NCI-H524 treated with DMSO at 0.1 percent for 48 hours (cell line): ENCODE measurements around the gene RALGPS1.

Experiments used
- DNase-seq: peaks from one replicate; lab custom pipeline; 2025; lab: John Stamatoyannopoulos, UW

RALGPS1 gene

DNA sequence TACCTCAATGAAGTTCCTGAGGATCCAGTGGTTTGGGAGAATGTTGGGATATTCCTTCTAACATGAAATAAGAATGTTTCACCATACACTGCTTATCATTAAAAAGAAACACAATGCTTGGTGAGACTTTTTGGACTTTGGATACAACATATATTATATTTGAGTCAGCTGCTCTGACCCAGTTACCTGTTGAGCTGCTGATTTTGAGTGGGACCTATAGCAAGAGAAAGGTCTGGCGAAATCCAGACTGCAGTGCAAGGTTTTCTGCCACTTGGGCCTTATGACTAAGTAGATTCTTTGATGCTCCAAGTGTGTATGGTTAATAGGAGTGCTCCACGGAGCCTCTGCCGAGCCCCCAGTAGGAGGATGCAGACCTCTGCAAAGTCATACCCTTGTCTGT is 10.0 kb upstream of the RALGPS1 start:
- no peak for DNase-seq

DNA sequence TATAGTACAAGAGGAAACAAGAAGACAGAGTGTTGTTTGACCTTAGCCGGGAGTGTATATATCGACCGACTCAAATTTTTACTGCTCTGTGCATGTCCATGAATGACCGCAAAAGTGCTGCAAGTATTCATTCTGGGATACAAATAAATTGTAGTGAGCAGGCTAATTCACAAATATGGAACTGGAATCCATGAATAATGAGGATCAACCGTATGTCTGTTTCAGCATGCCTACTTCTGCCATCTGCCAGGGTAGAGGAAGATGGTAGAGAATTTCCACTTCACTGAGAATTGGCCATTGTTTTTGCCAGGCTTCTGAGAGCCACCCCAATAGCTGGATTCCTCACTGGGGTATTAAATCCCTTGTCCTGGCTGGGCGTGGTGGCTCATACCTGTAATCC is 8.5 kb upstream of the RALGPS1 start:
- peak; percentile 70 for DNase-seq

DNA sequence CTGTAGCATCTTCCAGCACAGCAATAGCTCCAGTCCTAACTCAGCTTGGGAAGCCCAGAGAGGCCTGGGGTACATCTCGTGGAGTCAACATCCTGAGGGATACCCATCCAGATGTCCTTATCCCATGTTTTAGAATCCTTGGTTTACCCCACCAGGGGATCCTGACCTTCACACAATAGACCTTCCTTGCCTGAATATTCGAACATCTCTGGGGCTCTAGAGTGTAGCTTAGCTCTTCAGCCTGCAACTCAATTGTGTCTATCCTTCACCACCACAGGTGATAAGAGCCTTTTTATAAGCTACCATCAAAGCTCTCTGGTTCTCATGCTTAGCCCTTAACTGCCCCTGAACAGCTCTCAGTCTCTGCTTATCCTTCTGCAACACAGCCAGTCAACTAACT is 7.5 kb upstream of the RALGPS1 start:
- DNase-seq: no peak

DNA sequence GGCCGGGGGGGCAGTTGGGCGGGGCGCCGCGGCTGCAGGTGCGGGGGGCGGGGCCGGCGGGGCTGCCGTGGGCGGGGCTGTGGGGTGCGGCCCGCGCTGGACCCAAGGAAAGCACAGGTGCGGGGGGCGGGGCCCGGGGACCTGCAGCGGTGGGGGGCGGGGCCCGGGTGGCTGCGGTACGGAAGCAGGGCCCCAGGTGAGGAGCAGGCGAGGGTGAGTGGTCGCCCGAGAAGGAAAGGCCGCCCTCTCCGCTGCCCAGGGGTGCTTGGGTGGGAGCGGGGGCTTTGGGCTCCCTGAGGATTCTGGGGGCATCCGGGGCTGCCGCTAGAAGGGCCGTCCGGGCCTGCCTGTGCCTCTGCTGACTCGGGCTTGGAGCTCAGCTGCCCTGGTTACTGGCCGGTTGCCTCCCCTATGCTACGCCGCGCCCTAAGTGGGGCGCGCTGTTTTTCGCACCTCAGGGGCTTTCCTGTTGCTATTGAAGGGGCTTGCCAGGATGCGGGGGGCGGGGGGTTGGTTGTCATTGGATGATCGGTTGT is 767 bp downstream of the RALGPS1 start:
- DNase-seq: no peak

DNA sequence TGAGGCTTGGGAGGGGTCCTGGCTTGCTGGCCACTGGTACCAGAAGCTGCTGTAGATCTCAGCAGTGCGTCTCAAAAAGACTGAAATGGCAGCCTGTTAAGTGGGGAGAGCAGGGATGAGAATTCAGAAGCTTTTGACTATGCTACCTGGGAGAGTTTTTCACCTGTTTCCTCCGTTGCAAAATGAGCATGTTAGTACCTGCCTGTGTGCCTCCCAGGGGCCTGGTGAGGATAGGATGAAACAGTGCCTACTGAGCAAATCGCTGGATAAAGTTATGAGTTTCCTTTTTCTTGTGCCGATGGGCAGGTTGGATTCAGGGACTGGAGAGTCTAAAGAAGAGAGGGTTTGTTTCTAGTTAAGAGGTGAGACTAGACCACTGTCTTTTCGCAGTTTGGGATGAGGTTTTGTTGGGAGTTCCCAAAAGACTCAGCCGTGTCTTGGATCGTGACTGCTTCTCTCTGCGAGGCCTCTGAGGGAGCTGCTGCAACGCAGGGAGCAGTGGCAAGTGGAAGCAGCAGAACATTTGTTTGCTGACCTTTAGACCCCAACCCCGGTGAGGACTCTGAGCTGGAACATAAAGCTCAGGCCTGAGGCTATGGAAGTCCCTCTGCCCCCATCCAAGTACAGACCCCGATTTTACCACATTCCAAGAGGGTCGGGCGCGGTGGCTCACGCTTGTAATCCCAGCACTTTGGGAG is 1.4 kb downstream of the RALGPS1 start:
- DNase-seq: no peak

DNA sequence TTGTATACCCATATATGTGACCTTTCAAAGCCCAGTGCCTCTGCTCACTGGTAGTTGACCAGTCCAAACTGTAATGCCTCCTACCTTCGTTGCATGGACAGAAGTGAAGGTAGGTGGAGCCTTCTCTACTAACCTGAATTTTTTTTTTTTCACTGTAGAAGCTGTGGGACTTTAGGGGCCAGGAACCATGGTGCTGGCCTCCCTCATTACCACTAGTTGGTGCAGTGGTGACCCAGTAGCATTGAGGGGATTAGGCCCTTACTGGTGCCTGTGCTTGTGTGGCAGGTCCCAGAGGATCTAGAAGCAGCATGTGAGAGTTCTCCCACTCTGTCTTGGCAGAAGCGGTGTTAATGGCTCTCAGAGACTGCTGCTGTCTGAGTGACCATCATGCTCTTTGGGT is 2.3 kb downstream of the RALGPS1 start:
- no peak for DNase-seq

DNA sequence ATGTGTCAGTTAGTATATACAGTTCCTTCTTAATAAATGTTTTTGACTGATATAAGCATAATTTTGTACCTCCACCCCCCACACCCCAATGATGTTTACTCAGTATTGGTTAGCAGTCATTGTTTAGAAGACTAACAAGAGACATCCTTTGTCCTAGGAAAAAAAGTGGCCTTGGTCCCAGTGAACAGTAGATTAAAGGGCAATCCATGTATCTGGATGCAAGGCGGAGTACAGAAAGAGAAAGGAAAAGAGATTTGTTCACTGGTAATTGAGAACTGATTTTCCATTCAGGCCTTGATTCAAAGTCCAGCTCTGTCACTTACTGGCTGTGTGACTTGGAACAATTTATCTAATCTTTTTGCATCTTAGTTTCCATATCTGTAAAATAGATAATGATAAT is 4.6 kb downstream of the RALGPS1 start:
- no peak for DNase-seq

DNA sequence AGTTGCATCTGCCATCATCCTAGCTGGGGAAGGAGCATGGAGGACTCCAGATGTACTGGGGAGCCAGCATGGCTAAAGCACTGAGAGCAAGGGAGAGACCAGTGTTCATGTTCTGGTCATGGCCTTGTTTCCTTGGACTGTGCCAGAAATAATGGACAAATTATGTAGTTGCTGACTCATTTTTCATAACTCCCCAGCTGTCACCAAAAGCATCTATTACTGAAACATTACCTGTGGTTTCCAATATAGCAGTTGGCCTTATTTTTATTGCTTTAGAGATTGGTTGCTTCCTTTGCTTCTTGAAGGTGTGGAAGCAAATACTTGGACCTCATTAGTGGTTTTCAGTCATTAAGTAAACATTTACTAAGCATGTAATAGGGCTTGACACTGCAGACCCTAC is 11.3 kb downstream of the RALGPS1 start:
- DNase-seq: no peak

DNA sequence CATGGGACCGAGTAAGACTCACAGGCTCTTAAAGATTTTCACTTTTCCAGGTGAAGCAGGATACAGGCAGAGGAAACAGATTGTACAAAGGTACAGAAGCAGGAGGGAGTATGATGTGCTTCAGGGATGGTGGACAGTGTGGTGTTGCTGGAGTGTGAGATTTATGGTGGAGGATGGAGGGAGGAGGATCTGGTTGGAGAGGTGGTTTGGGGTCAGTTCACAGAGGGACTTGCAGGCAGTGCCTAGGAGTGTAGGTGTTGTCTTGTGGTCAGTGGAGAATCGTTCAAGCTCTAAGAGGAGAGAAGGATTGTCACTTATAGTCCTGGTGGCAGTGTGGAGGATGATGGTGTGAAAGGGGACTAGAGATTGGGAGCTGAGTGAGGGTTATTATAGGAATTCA is 11.8 kb downstream of the RALGPS1 start:
- no peak for DNase-seq

DNA sequence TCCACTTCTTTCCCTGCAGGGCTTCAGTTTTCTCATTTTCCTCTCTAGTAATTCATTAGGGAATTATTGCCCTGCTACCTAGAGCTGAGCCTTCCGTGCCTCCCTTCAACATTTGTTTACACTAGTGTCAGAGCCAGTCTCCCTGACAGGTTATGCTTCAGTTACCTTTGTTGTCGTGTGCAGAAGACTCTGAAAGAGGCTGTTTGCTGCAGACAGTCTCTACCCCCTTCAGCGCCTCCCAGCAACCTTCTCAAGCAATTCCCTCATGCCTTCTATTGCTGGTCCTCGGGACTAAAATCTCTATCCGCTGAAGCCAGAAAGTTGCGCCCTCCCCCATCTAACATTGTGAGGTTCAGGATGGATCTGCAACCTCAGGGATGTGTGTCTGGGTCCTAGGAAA is 12.8 kb downstream of the RALGPS1 start:
- DNase-seq: no peak

DNA sequence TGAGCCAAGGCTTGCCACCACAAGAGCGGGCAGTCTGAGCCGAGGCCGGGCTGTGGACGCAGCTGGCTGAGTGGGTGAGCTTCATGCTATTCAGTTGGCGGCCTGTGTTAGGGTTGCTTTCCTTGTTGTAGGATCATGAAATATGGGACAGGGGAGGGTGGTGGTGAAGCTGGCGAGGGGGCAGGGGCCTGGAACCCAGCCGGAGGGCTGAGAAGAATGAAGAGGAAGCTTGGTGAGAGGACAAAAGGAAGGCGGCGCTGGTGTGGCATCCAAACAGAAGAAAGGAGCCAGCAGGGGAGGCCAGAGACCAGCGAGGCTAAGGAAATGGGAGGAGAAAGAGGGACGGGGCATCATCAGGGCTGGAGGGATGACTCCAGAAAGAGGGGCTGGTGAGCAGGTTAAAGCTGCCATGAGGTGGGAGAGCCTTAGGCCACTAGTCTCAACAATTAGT is 18.3 kb downstream of the RALGPS1 start:
- no peak for DNase-seq

DNA sequence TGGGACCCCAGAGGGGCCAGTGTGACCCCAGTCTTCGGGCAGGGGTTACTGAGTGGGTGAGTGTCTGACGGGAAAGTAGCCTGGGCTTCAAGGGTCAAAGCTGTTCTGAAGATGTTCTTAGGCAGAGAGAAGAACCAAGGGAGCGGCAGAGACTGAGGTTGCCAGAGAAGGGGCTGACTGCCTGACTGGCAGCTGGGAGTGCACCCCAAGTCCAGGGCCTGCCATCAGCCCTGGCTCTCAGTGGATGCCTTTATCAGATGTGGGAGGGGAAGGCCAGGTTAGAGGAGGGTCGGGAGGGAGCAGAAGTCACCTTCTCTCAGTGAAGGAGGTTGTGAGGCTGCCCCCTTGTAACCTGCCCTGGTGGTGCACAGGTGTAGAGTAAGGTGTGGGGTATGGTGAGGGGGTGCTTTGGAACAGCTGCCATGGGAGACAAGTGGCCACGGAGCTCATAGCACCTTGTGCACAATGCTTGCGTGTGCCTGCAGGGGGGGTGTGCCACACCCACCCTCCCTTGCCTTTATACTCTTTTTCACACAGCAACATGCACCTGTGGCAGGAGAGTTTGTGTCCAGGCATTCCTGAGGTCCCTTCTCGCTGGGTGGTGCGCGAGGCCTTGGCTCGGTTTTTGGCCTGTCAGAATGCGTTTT is 18.9 kb downstream of the RALGPS1 start:
- no peak for DNase-seq

DNA sequence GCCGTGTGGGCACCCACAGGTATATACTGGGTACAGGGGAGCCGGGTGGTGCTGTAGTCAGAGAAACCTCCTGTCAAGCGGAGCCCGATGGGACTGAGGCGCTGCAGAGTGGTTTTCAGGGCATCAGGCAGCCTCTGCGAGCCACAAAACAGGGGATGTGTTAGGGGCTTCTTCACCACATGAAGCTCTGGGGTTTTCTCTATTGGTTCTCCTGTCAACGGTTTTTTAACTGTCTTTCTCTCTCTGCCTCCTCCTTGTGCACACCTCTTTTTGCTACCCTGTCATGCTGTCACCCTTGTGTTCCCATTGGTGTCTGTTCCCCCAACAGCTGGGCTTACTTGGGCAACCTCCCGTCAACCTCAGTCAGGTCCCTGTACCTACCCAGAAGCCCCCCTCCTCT is 19.9 kb downstream of the RALGPS1 start:
- no peak for DNase-seq

DNA sequence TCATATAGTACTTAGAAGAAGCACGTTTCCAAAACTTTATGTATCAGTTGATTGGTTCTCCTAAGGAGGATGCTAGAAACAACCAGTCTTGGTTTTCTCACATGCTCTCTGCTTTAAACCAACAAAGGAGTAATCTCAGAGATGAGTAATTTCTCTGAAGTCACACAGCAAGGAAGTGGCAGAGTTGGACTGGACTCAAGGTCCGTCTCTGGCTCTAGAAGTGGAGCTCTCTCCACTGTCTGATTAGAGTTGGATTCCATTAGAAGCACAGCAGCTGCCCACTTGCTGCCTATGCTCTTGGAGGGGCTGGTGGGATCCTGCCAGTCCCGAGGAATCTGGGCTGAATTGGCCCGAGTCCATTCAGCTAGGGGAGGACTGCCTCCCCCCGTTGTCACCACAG is 21.0 kb downstream of the RALGPS1 start:
- DNase-seq: no peak

DNA sequence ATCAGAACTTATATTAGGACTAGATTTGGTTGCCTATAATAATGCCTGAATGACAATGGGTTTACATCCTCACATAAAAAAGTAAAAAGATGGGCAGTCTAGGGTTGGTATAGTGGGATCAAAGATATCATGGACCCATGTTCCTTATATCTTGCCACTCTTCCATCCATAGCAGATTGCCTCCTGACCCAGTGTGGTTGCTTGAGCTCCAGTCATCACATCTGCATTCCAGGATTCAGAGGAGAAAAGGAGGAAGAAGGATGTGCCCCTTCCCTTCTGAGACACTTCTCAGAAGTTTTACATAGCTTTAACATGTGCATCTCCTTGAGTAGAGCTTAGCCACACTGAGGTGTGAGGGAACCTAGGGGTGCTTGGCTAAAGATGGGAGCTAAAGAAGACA is 22.9 kb downstream of the RALGPS1 start:
- DNase-seq: no peak

DNA sequence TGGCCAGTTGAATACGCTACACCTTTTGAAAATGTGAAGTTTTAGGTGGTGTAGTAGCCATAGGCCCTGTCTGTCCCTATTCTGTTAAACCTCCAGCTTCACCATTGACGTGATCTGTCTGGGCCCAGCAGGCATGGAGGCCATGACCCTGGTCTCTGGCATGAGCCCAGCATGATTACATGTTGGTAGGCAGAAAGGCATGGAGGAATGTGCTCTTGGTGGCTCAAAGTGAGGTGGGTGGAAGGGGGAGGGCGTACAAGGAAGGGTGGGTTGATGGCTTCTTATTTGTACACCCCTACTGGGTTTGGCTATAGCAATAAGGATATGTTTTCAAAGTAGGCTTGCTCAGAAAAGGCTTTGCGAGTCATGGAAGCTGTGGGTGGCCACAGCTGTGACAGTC is 23.7 kb downstream of the RALGPS1 start:
- DNase-seq: no peak

DNA sequence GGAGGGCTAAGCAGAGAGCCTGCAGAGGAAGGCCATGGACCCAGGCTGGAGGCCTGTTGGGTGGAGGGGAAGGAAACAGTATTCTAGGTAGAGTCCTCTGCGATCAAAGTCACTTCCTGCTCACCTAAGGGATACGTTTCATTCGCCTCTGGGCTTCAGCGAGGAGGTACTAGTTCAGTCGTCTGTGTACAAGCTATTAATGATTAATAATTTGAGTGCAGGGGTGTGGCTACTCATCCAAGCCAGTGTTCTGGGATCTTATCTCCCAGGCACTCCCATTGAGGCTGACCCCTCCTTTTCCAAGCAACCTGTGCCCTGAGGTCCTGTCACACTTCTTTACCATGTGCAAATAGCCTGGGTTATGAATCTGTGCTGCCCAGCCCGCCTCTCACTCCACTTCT is 25.2 kb downstream of the RALGPS1 start:
- no peak for DNase-seq

DNA sequence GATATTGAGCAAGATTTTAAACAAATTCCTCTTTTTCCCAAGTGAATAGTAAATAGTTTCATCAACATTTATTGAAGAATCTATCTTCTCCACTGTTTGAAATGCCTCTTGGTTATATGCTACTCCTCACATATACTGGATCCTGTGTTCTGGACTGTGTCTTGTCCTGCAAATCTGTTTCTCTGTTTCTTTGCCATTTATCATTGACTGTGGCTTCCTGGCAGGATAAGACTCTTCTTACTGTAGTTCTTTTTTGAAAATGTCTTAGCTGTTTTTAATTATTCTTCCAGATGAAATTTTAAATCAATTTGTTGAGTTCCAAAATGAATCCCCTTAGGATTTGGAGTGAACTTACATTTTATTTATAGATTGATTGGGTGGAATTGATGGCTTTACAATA is 27.8 kb downstream of the RALGPS1 start:
- no peak for DNase-seq

DNA sequence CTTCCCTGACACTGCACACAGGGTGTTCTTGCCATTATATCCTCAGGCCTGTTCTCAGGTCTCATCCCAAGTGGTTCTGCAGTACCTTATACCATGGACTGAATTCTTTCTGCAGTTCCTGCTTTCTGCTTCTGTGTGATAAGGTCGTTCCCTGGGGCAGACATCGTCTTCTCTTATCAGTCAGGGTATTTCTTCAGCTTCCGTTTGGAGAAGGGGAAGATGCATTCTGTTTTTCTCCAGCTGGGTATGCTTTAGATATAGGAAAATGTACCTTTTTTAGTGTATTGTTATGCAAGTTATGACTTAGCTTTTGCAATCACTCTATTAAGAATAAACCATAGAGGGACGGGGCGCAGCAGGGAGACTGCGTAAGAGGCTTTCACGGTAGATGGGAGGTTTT is 31.1 kb downstream of the RALGPS1 start:
- DNase-seq: no peak

DNA sequence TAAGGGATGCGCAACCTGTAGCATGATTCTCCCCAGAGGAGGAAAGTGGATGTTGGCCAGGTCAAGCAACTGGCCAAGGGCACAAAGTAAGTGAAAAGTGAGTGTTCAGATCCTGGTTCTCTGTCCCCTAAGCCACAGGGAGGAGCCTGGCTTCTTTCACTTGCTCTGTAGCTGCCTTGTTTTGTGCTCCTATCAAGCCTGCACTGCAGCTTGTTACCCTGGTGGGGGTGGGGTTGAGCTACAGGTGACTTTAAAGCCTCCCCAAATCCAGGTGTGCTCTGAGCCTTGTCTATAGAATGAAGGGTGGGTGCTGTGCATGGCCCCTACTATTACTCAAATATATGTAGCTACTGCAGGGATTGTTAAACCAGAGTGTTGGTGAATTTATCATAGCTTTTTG is 32.9 kb downstream of the RALGPS1 start:
- no peak for DNase-seq

DNA sequence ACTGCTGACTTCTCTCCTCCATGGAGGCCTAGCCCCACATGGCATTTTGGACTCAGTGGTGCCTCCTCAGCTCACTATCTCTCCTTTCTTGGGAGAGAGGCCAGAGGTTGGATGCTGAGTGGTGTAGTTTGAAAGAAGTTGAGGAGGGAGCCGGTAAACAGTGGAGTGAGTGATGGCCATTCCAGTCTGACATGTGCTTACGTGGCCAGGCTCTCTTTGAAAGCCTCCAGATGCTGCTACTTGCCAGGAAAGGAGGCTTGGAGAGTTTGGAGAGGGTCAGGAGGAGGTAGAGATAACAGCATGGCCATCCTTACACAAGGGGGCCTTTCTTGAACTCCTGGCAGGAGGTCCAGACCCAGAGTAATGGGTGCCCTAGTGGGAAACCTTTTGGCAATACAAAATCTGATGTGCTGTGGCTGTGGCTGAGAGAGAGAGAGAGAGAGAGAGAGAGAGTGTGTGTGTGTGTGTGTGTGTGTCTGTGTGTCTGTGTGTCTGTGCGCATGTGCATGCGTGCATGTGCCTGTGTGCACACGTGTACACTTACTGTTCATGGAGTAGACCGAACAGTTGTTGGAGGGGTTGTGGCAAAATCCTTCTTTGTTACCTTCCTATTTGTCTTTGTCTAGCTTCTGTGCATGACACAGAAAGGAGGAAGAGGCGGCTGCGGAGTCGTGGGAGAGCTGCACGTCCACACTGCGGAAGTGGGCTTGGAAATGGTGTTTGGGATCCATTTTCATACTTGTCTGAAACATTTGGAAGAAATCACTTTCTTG is 37.8 kb downstream of the RALGPS1 start:
- no peak for DNase-seq

DNA sequence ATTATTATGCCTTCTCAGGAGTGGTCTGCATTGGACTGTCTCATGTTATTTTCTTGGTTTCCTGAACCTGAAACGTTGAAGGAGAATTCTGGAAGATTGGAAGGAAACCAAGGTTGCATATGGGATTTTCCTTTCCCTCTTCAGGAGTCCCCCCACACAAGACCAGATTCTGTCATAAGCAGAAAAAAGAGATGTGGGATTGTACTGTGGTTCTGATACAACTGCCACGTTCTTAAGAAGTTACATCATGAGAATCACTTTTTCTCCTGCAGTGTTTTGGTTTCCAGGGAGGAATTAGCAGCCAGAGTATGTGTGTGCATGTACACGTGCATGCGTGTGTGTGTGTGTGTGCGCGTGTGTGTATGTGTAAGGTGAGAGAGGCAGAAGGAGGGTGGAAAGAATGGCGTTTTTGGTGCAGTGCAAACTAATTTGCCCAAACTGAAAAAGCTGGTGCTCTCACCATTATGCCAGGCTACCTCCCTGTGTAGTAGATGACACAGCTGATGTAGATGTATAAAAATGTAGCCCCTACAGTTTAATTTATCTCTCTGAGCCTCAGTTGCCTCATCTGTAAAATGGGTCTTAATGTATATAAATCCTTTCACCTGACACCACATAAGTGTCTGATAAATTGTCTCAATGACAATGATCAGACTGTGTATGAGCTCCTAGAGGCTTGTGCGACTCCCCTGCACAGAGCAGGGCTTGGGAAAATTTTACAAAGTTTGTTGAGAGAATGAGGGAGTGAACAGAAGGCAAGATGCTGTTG is 38.6 kb downstream of the RALGPS1 start:
- DNase-seq: no peak
